GM23338 (cell line): Measurements from ENCODE around the gene ZNF844. TPM values are rescaled to one million over a fixed set of nuclear protein-coding genes. Genes with fewer than 3 reads are reported as not detected.

Experiments used
- ATAC-seq: fragments of 200-7000 bp; cut with Tn5 transposase; 3 replicates; pipeline ENCODE4 v1.9.1; 2020
- DNase-seq: peaks from one replicate; pipeline ENCODE4 v3.0.0-alpha.2; 2015; ENCODE audit warnings: low spot score
- H2AFZ ChIP-seq: fragments of 200-600 bp; sonication (generic); 2 replicates; pipeline ENCODE4 v1.8.0; 2016; ENCODE audit warnings: antibody characterized with exemption, mild to moderate bottlenecking, moderate library complexity
- H3F3A ChIP-seq: fragments of 200-600 bp; sonication (generic); replicated peaks from 2 replicates; pipeline ENCODE4 v1.8.0; 2017; ENCODE audit warnings: antibody characterized with exemption, mixed run types, low read depth
- H3K27ac ChIP-seq: fragments of 200-600 bp; sonication (generic); 2 replicates; pipeline ENCODE4 v1.6.1; 2016; ENCODE audit warnings: low read depth
- H3K27me3 ChIP-seq: fragments of 200-600 bp; sonication (generic); 2 replicates; pipeline ENCODE4 v1.8.0; 2016; ENCODE audit warnings: mild to moderate bottlenecking, mixed run types, moderate library complexity; ENCODE audit not compliant: insufficient read depth
- H3K36me3 ChIP-seq: fragments of 200-600 bp; sonication (generic); 2 replicates; pipeline ENCODE4 v1.8.0; 2016; ENCODE audit warnings: mild to moderate bottlenecking; ENCODE audit not compliant: insufficient read depth
- H3K4me1 ChIP-seq: fragments of 200-600 bp; sonication (generic); 2 replicates; pipeline ENCODE4 v1.8.0; 2016; ENCODE audit warnings: mild to moderate bottlenecking, moderate library complexity; ENCODE audit not compliant: insufficient read depth
- H3K4me2 ChIP-seq: fragments of 200-600 bp; sonication (generic); 2 replicates; pipeline ENCODE4 v1.7.1; 2017; ENCODE audit warnings: mixed run types
- H3K4me3 ChIP-seq: fragments of 200-600 bp; sonication (generic); 2 replicates; pipeline ENCODE4 v1.6.1; 2016; ENCODE audit warnings: mixed run types
- H3K79me2 ChIP-seq: fragments of 200-600 bp; sonication (generic); replicated peaks from 2 replicates; pipeline ENCODE4 v1.8.0; 2017; ENCODE audit warnings: mild to moderate bottlenecking; ENCODE audit not compliant: insufficient read depth
- H3K9me2 ChIP-seq: fragments of 200-600 bp; sonication (generic); 2 replicates; pipeline ENCODE4 v1.8.0; 2017; ENCODE audit not compliant: insufficient read depth
- H4K20me1 ChIP-seq: fragments of 200-600 bp; sonication (generic); replicated peaks from 2 replicates; pipeline ENCODE4 v1.8.0; 2017; ENCODE audit warnings: mild to moderate bottlenecking; ENCODE audit not compliant: insufficient read depth
- H3K27ac Mint-ChIP-seq: 2 replicates; pipeline ENCODE4 v1.8.0; 2020; ENCODE audit warnings: inconsistent platforms, mild to moderate bottlenecking, moderate library complexity, mixed read lengths
- H3K27me3 Mint-ChIP-seq: 3 replicates; pipeline ENCODE4 v1.8.0; 2022; ENCODE audit warnings: low read depth, mild to moderate bottlenecking, moderate library complexity, mixed read lengths, inconsistent platforms; ENCODE audit not compliant: insufficient read depth, poor library complexity
- H3K36me3 Mint-ChIP-seq: 3 replicates; pipeline ENCODE4 v1.8.0; 2021; ENCODE audit warnings: low read depth, mild to moderate bottlenecking, inconsistent platforms, moderate library complexity, mixed read lengths
- H3K4me1 Mint-ChIP-seq: 3 replicates; pipeline ENCODE4 v1.8.0; 2020; ENCODE audit warnings: mild to moderate bottlenecking, inconsistent platforms, mixed read lengths
- H3K4me3 Mint-ChIP-seq: 3 replicates; pipeline ENCODE4 v1.8.0; 2021; ENCODE audit warnings: moderate library complexity, mild to moderate bottlenecking, inconsistent platforms, mixed read lengths
- H3K9me3 Mint-ChIP-seq: 3 replicates; pipeline ENCODE4 v1.8.0; 2020; ENCODE audit warnings: moderate library complexity, mild to moderate bottlenecking, inconsistent platforms, mixed read lengths
- EZH2phosphoT487 ChIP-seq: fragments of 200-600 bp; sonication (generic); IDR thresholded peaks from one replicate; pipeline ENCODE4 v1.8.1; 2018; ENCODE audit warnings: antibody characterized with exemption; ENCODE audit not compliant: unreplicated experiment
- ZNF462 ChIP-seq: fragments of 250-450 bp; sonication (Bioruptor Pico); IDR thresholded peaks from 2 replicates; pipeline ENCODE4 v1.5.0; 2020; ENCODE audit warnings: mild to moderate bottlenecking, moderate library complexity
- polyA plus RNA-seq: library from polyadenylated mRNA; unstranded; fragments of >200 nt; fragmentation: Nextera tagmentation; extraction: Ambion mirVana; gene quantifications from 2 replicates; pipeline ENCODE4 v1.2.1, GENCODE V29; 2016
- total RNA-seq: library from RNA; depleted of rRNA; stranded (reverse); fragments of >200 nt; shearing (Covaris generic); gene quantifications from 2 replicates; pipeline ENCODE4 v1.2.3, GENCODE V29; 2014
- TF ChIP-seq, protein P1 (sequence below): IDR thresholded peaks from one replicate; pipeline ENCODE4 v1.6.1; 2018; ENCODE audit warnings: antibody characterized with exemption; ENCODE audit not compliant: unreplicated experiment

Gene ZNF844
- total and polyA plus RNA-seq, 2 experiments from 2014 or later: 2.1 to 10.5 TPM

DNA sequence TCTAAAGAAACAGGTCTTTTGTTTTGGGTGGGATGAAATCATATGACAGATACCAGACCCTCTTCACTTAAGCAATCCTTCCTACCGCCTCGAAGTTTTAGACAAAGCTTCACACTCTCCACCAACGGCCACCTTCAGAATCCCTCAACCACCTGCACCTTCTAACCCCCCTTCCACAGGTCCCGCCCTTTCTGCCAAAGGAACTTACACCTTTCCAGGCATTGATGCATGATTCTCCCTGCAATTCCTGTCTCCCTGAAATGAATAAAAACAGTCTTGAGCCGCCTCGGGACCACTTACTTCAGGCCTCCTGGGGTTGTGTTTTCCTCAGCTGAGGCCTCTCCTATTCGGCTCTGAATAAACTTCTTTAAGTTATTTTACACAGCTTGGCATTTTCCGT lies 29.9 kb upstream of the ZNF844 start (continued):
- no peak for TF ChIP-seq ZNF462
- TF ChIP-seq, protein P1, sequence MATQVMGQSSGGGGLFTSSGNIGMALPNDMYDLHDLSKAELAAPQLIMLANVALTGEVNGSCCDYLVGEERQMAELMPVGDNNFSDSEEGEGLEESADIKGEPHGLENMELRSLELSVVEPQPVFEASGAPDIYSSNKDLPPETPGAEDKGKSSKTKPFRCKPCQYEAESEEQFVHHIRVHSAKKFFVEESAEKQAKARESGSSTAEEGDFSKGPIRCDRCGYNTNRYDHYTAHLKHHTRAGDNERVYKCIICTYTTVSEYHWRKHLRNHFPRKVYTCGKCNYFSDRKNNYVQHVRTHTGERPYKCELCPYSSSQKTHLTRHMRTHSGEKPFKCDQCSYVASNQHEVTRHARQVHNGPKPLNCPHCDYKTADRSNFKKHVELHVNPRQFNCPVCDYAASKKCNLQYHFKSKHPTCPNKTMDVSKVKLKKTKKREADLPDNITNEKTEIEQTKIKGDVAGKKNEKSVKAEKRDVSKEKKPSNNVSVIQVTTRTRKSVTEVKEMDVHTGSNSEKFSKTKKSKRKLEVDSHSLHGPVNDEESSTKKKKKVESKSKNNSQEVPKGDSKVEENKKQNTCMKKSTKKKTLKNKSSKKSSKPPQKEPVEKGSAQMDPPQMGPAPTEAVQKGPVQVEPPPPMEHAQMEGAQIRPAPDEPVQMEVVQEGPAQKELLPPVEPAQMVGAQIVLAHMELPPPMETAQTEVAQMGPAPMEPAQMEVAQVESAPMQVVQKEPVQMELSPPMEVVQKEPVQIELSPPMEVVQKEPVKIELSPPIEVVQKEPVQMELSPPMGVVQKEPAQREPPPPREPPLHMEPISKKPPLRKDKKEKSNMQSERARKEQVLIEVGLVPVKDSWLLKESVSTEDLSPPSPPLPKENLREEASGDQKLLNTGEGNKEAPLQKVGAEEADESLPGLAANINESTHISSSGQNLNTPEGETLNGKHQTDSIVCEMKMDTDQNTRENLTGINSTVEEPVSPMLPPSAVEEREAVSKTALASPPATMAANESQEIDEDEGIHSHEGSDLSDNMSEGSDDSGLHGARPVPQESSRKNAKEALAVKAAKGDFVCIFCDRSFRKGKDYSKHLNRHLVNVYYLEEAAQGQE: no peak

DNA sequence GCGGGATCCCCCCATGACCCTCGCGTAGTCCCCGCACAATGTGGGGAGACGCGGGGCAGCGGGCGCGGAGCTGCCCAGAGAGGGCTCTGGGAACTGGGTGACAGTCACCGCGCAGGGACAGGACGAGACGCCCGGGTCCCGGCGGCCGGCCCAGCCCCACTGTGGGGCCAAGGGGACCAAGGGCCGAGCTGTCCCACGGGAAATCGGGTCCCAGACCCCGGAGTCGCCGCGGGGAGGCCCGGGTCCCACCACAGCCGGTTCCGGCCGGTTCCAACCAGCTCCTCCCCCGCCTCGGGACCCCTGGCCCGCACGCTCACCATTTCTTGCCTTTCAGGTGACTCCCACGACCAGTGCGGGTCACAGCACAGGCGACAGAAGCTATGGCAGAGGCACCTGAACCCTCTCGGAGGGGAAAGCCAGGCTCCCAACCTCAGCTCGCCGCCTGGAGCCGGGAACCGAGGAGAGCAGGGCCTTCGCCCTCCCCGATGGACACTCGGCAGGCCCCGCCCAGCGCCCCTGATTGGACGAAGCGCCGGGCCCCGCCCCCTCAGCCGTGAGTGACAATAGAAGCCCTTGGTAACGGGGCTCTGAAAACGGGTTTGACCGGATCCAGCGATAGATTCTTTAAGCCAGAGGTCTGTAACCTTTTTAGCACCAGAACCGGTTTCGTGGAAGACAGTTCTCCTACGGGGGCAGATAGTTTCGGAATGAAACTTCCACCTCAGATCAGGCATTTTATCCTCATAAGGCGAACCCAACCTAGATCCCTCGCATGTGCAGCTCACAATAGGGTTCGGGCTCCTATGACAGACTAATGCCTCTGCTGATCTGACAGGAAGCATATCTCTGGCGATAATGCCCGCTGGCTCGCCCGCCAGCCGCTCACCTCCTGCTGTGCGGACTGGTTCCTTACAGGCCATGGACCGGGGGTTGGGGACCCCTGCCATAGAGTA lies 29.0 kb upstream of the ZNF844 start, which contains the start of gene ZNF433:
Gene ZNF433, minus strand, starts transcription at position 460 of the 953 bp plus-strand sequence. Its CDS starts 140 bp downstream, at position 320.
- H2AFZ ChIP-seq: no peak within 1 kb of the TSS; the same call in 1 of the 2 replicates
- H3K4me3 ChIP-seq: peak within 1 kb of the TSS; percentile 68
- no peaks in the 10 kb centered on the region for H3K9me2 ChIP-seq
- H3K4me2 ChIP-seq: peak within 1 kb of the TSS; percentile 80
- H3F3A ChIP-seq: 0 out of 2 replicates have a peak, but pooled peaks cover 6% of the 10 kb centered on the region
- Mint-ChIP-seq H3K27ac (no peak within 1 kb of the TSS), H3K27me3 (peaks cover 2% of the 10 kb centered on the region), H3K4me3 (no peak within 1 kb of the TSS), H3K4me1 (no peaks in the 10 kb centered on the region), H3K9me3 (peaks cover 88% of the 10 kb centered on the region), H3K36me3 (peaks cover 41% of the 10 kb centered on the region; the same call in 2 of the 3 replicates)
- DNase-seq (peak; percentile 100), ATAC-seq (peak; percentile 75)
- H3K79me2 ChIP-seq: no peaks in the 10 kb centered on the region
- peaks cover 31% of the 10 kb centered on the region for H4K20me1 ChIP-seq
- H3K27ac ChIP-seq: no peak within 1 kb of the TSS
- peaks cover 2% of the 10 kb centered on the region; the same call in 1 of the 2 replicates for H3K36me3 ChIP-seq
- H3K4me1 ChIP-seq: peaks cover 21% of the 10 kb centered on the region
- peaks cover 16% of the 10 kb centered on the region for H3K27me3 ChIP-seq
- TF ChIP-seq EZH2phosphoT487 (no peak), ZNF462 (no peak)
